Activated T-helper 2 cell treated with anti-CD3 and anti-CD28 coated beads, Interferon-gamma antibody, Interleukin-2, Interleukin-4, amounts not matched to agents 10 μg/mL and 5 μg/mL and 100 μg/mL, durations not matched to agents 14 hours and 24 hours and 36 hours (primary cell): ENCODE results near the gene ADGRF3. TPM values are rescaled to one million over a fixed set of nuclear protein-coding genes. Genes with fewer than 3 reads are reported as not detected.
A peak's percentile ranks its signal among the peaks of the same experiment; 100 is the strongest.
"Not testable (repeated sequence)": the region's sequence is repeated elsewhere in the genome, so short reads cannot be mapped to it uniquely, and the experiment has no call there.

Experiments
- DNase-seq: peaks from one replicate; pipeline ENCODE4 v3.0.0; 2021; ENCODE audit warnings: low spot score
- H3K27ac Mint-ChIP-seq: one replicate; pipeline ENCODE4 v1.8.0; 2021; ENCODE audit warnings: mixed read lengths
- H3K27me3 Mint-ChIP-seq: one replicate; pipeline ENCODE4 v1.8.0; 2021; ENCODE audit warnings: low read depth, mixed read lengths
- H3K36me3 Mint-ChIP-seq: one replicate; pipeline ENCODE4 v1.8.0; 2021; ENCODE audit warnings: low read depth, mixed read lengths
- H3K4me1 Mint-ChIP-seq: one replicate; pipeline ENCODE4 v1.8.0; 2021; ENCODE audit warnings: low read depth, mixed read lengths
- H3K4me3 Mint-ChIP-seq: one replicate; pipeline ENCODE4 v1.8.0; 2021; ENCODE audit warnings: low read depth, mild to moderate bottlenecking, moderate library complexity, mixed read lengths
- H3K9me3 Mint-ChIP-seq: one replicate; pipeline ENCODE4 v1.8.0; 2021; ENCODE audit warnings: mixed read lengths
- intact Hi-C: fragments of 100-400 bp; cut with micrococcal nuclease; formaldehyde crosslinking; loops from one replicate; pipeline ENCODE4 v1.15.1; 2023
- total RNA-seq: library from RNA; stranded (reverse); gene quantifications from 2 replicates; pipeline ENCODE4 v1.2.3, GENCODE V29; 2022

Gene ADGRF3
- total RNA-seq, 1 donor from 2014 or later = 3.1 TPM

DNA sequence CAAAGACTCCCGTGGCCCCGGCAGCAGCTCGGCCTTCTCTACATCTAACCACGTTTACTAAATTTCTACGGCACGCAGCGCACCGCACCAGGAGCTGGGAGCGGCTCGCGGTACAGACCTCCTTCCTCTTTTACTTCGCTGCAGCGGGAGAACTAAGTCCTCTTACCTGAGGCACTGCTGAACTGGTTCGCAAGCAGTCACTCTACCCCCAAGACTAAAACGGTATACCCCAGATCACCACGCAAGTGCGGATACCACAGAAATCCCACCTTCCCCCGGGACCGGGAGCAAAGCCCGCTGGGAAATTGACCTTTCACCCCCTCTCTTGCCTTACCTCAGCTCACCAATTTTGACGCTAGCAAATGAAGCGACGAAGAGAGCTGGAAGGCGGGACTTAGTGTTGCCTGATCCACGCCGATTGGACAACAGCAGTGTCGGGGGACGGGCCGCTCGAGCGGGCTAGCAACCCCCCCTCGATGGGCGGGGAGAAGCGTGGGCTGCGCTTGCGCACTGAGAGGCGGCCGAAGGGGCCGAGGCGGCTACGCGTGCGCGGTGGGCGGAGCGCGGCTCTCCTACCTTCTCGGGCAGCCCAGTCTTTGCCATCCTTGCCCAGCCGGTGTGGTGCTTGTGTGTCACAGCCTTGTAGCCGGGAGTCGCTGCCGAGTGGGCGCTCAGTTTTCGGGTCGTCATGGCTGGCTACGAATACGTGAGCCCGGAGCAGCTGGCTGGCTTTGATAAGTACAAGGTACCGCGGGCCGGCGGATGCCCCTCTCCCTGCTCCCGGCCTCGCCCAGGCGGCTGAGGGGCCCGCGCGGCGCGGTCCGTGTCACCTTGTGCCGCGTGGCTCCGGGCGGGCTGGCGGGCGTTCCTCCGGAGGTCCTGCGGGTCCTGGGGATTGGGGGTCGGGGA lies 790 bp downstream of the ADGRF3 start, which contains the start of gene SELENOI:
TSS of gene SELENOI (plus strand) at position 599 of the 909 bp plus-strand sequence. CDS start at position 689, 90 bp downstream.
- H3K27ac Mint-ChIP-seq = peak within 1 kb of the TSS; percentile 99
- intact Hi-C loops = loop anchor here (2.0 to 5.0 kb wide), 5 partner anchors 17 to 1373 kb away; partner anchors contain the start of genes CENPA, DNAJC27, HADHA and HADHB
- peak; percentile 99 for DNase-seq
- no peaks in the 10 kb centered on the region for H3K27me3 Mint-ChIP-seq
- H3K36me3 Mint-ChIP-seq = peaks cover 26% of the 10 kb centered on the region
- H3K4me1 Mint-ChIP-seq = peaks cover 25% of the 10 kb centered on the region
- no peaks in the 10 kb centered on the region for H3K9me3 Mint-ChIP-seq
- peak within 1 kb of the TSS; percentile 99 for H3K4me3 Mint-ChIP-seq

DNA sequence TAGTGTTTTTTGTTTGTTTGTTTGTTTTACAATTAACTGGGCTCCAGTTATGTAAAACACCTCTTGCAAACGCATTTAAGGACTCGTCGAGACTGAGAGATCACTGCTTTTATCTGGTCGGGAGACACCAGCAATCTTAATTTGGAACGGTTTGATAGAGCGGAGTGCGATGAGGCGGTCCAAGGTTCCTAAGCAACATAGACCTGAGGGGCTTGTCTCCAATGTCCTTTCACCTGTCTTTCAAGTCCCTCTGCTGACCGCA lies 1.4 kb downstream of the ADGRF3 start:
- no peaks in the 10 kb centered on the region for H3K9me3 Mint-ChIP-seq
- H3K36me3 Mint-ChIP-seq = peaks cover 22% of the 10 kb centered on the region
- DNase-seq = no peak
- peak overlapping the region; percentile 99 for H3K27ac Mint-ChIP-seq
- H3K27me3 Mint-ChIP-seq = no peaks in the 10 kb centered on the region
- H3K4me3 Mint-ChIP-seq = peak overlapping the region; percentile 99
- intact Hi-C loops = loop anchor here (5.0 kb wide), 4 partner anchors 67 to 1373 kb away; partner anchors contain the start of genes CENPA, DNAJC27, HADHA and HADHB
- H3K4me1 Mint-ChIP-seq = peaks cover 26% of the 10 kb centered on the region

DNA sequence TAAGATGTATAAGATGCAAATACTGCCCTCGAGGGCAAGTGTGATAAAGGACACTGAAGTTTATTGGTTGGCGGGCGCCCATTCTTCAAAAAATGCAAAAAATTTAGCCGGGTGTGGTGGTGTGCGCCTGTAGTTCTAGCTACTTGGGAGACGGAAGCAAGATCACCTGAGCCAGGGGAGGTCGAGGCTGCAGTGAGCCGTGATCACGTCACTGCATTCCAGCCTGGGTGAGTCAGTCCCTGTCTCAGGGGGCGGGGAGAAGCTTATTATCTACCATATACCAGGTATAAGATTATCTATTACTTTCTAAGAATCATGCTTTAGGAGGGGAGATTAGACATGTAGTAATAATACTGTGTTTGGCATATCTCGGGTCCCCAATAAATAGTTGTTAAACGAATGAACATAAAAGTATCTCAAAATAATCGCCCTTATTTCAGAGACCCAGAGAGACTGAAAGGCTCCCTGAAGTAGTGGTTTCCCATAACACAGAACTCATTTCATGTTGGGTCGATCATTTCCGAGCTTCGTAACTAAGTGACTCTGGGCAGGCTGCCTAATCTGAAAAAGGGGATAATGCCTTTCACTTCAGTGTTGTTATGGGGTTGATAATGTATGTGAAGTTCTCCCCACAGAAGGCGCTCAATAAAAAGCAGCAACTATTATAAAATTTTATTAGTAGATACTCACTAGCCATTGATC lies 1.9 kb downstream of the ADGRF3 start:
- H3K27me3 Mint-ChIP-seq = no peaks in the 10 kb centered on the region
- peak overlapping the region; percentile 99 for H3K4me3 Mint-ChIP-seq
- peak overlapping the region; percentile 99 for H3K27ac Mint-ChIP-seq
- intact Hi-C loops = loop anchor here (5.0 kb wide), 4 partner anchors 68 to 1372 kb away; partner anchors contain the start of genes CENPA, DNAJC27, HADHA and HADHB
- H3K9me3 Mint-ChIP-seq = no peaks in the 10 kb centered on the region
- peaks cover 26% of the 10 kb centered on the region for H3K4me1 Mint-ChIP-seq
- DNase-seq = no peak
- peaks cover 22% of the 10 kb centered on the region for H3K36me3 Mint-ChIP-seq

DNA sequence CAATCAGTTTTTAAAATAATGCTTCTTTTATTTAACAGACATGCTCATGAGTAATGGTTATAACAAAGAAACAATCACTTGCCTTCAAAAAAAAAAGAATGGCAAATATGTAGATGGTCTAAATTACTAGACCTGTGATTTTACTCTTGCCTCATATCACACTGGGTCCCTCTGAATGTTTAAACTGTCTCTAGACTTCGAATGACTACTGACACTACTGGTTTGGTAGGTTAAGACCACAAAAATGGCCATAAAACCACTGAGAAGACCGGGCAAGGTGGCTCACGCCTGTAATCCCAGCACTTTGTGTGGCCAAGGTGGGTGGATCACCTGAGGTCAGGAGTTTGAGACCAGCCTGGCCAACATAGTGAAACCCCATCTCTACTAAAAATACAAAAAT lies 5.8 kb downstream of the ADGRF3 start:
- Mint-ChIP-seq H3K4me3 (no peak overlapping the region), H3K4me1 (peaks cover 12% of the 10 kb centered on the region), H3K36me3 (peaks cover 6% of the 10 kb centered on the region), H3K27ac (no peak overlapping the region), H3K27me3 (no peaks in the 10 kb centered on the region), H3K9me3 (no peaks in the 10 kb centered on the region)
- intact Hi-C loops = no loop called here
- DNase-seq = no peak

DNA sequence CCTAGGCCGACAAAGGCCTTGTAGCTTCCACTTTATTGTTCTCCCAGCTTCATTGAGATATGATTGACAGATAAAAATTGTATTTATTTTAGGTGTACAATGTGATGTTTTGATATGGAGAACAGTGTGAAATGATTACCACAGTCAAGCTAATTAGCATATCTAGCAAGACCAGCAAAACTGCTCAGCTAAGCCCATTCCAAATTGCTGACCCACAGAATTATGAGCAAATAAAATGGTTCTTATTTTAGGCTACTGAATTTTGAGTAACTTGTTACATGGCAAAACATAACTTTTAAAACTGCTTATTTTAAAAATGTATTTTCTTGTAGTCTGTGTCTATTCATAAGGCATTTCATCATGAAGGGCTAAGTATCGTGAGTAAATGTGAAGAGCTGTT lies 9.3 kb downstream of the ADGRF3 start:
- Mint-ChIP-seq H3K27ac (no peak overlapping the region), H3K4me1 (peaks cover 11% of the 10 kb centered on the region), H3K9me3 (no peaks in the 10 kb centered on the region), H3K4me3 (no peak overlapping the region), H3K36me3 (no peaks in the 10 kb centered on the region), H3K27me3 (no peaks in the 10 kb centered on the region)
- DNase-seq = no peak
- intact Hi-C loops = no loop called here

DNA sequence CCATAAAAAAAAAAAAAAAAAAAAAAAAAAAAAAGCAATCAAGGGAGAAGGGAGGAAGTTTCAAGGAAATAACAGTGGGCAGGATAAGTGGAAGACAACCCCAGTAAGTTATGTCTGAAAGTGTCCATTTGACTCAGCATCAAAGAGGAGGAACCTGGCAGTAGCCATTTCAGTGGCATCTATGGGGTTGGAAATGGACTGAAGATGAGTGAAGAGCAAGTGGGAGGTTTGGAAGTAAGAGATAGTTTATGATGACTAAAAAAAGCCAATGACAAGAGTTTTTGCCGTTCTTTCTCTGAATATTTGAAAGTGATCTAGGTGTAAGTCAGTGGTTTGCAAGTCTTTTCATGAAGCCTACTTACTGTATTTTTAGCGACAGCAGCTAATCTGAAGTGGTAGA lies 9.9 kb downstream of the ADGRF3 start:
- H3K27me3 Mint-ChIP-seq = no peaks in the 10 kb centered on the region
- DNase-seq = no peak
- H3K4me3 Mint-ChIP-seq = no peak overlapping the region
- H3K27ac Mint-ChIP-seq = peak overlapping the region; percentile 29
- no peaks in the 10 kb centered on the region for H3K36me3 Mint-ChIP-seq
- intact Hi-C loops = no loop called here
- no peaks in the 10 kb centered on the region for H3K9me3 Mint-ChIP-seq
- peaks cover 11% of the 10 kb centered on the region for H3K4me1 Mint-ChIP-seq

DNA sequence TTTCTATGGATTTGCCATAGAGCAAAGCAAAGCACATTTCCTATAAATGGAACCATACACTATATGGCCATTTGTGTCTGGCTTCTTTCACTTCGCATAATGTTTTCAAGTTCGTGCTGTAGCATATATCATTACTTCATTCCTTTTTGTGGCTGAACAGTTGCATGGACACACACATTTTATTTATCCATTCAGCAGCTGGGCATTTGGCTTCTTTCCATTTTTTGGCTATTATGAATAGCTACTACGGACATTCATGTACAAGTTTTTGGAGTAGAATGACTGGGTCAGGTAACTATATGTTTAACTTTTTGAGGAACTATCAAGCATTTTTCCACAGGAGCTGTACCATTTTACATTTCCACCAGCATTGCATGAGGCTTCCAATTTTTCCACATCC lies 11.4 kb downstream of the ADGRF3 start:
- Mint-ChIP-seq H3K36me3 (no peaks in the 10 kb centered on the region), H3K27me3 (no peaks in the 10 kb centered on the region), H3K4me1 (peaks cover 14% of the 10 kb centered on the region), H3K27ac (no peak overlapping the region), H3K9me3 (no peaks in the 10 kb centered on the region), H3K4me3 (no peak overlapping the region)
- intact Hi-C loops = no loop called here
- DNase-seq = no peak

DNA sequence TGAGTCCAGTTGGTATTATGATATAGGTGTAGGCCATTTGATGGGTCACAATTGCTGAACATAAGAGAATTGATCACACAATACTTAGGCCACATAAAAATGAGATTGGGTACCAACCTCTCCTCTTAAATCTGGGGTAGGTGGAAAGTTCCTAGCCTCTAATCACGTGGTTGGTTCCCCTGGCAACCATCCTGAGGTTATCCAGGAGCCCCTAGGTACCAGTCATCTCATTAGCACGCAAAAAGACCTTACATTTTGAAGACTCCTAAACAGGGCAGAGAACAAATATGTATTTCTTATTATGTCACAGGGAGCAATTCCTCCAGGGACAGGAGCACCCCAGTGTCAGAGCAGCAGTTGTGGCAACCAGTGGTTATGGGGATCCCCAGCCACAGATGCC lies 13.3 kb downstream of the ADGRF3 start:
- Mint-ChIP-seq H3K27ac (no peak overlapping the region), H3K36me3 (no peaks in the 10 kb centered on the region), H3K4me3 (no peak overlapping the region), H3K27me3 (no peaks in the 10 kb centered on the region), H3K4me1 (peaks cover 21% of the 10 kb centered on the region), H3K9me3 (no peaks in the 10 kb centered on the region)
- intact Hi-C loops = loop anchor here (5.0 kb wide), 1 partner anchor 161 kb away; the partner anchor contains the start of gene GAREM2
- no peak for DNase-seq

DNA sequence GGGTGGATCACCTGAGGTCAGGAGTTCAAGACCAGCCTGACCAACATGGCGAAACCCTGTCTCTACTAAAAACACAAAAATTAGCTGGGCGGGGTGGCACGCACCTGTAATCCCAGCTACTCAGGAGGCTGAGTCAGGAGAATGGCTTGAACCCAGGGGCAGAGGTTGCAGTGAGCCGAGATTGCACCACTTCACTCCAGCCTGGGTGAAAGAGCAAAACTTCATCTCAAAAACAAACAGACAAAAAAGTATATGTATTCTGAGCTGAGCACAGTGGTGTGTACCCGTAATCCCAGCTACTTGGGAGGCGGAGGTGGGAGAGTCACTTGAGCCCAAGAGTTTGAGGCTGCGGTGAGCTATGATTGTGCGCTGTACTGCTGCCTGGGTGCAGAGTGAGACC lies 15.3 kb downstream of the ADGRF3 start:
- H3K4me3 Mint-ChIP-seq, DNase-seq, H3K27me3 Mint-ChIP-seq, H3K36me3 Mint-ChIP-seq, H3K27ac Mint-ChIP-seq, H3K9me3 Mint-ChIP-seq: not testable (repeated sequence)
- peaks cover 22% of the 10 kb centered on the region for H3K4me1 Mint-ChIP-seq
- intact Hi-C loops = loop anchor here (2.0 to 5.0 kb wide), 2 partner anchors 87 to 159 kb away; partner anchors contain the start of genes GAREM2, HADHA and HADHB

DNA sequence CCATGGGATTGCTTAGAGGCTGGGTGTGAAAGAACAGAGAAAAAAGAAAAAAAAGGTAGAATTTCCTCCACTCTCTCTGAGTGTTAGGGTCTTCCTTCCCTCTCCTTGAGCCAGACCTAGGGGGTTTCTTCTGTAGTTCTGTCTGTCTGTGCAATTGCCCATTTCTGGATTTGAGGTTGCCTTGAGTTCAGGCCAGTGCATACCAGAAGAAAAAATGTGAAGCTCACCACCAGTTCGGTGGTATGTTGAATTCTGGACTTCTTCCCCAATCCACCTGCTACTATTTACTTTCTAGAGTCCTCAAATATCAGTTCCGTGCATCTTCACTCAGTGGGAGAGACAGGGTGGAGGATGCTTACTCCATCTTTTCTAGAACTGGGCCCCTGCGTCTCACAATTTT lies 16.0 kb downstream of the ADGRF3 start:
- no peaks in the 10 kb centered on the region for H3K36me3 Mint-ChIP-seq
- intact Hi-C loops = loop anchor here (2.0 to 5.0 kb wide), 2 partner anchors 86 to 158 kb away; partner anchors contain the start of genes GAREM2, HADHA and HADHB

DNA sequence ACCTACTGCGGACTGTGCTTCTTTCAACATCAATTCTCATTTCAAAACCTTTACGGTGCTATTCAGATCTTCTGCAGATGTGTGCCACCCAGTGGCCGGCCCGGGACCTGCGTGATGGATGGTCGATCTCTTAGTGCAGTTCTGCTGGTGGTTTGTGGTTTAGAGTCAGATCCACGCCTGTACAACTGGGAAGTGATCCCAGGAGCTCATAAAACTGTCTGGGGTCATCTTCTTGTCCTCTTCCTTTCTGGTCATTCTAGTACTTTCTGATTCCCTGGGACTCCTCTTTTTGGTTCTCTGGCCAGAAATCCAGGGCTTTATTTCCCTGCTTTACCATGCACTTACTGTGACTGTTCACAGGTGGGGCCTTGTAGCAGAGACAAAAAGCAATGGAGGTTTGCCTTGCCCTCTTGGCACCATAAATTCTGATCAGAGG lies 16.5 kb downstream of the ADGRF3 start:
- Mint-ChIP-seq H3K4me1 (peaks cover 23% of the 10 kb centered on the region), H3K9me3 (no peaks in the 10 kb centered on the region), H3K36me3 (no peaks in the 10 kb centered on the region), H3K4me3 (no peak overlapping the region), H3K27ac (no peak overlapping the region), H3K27me3 (no peaks in the 10 kb centered on the region)
- intact Hi-C loops = loop anchor here (2.0 to 5.0 kb wide), 2 partner anchors 85 to 158 kb away; partner anchors contain the start of genes GAREM2, HADHA and HADHB
- DNase-seq = peak; percentile 75

More for the DNA sequence above, 16.0 kb downstream of the ADGRF3 start:
- DNase-seq = no peak
- no peak overlapping the region for H3K27ac Mint-ChIP-seq
- no peak overlapping the region for H3K4me3 Mint-ChIP-seq
- H3K9me3 Mint-ChIP-seq = no peaks in the 10 kb centered on the region
- H3K27me3 Mint-ChIP-seq = no peaks in the 10 kb centered on the region
- peaks cover 23% of the 10 kb centered on the region for H3K4me1 Mint-ChIP-seq

DNA sequence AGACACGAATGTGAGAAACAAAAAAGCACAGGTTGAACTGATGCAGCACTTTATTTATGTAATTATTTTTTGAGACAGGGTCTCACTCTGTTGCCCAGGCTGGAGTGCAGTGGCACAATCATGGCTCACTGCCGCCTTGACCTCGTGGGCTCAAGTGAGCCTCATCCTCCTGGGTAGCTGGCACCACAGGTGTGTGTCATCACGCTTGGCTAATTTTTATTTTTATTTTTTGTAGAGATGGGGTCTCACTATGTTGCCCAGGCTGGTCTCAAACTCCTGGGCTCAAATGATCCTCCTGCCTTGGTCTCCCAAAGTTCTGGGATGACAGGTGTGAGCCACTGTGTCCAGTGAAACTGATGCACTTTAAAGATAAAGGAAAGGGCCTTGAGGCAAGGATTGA lies 17.5 kb downstream of the ADGRF3 start:
- H3K4me3 Mint-ChIP-seq, H3K27me3 Mint-ChIP-seq, H3K27ac Mint-ChIP-seq, intact Hi-C loops, H3K9me3 Mint-ChIP-seq, DNase-seq, H3K36me3 Mint-ChIP-seq: not testable (repeated sequence)
- H3K4me1 Mint-ChIP-seq = peaks cover 19% of the 10 kb centered on the region
